ENCODE measurements around the gene STARD9. TPM values are rescaled to one million over a fixed set of nuclear protein-coding genes. Genes with fewer than 3 reads are reported as not detected.

The STARD9 gene
- total RNA-seq, 1 experiment from 2014 or later: 7.4 TPM

DNA sequence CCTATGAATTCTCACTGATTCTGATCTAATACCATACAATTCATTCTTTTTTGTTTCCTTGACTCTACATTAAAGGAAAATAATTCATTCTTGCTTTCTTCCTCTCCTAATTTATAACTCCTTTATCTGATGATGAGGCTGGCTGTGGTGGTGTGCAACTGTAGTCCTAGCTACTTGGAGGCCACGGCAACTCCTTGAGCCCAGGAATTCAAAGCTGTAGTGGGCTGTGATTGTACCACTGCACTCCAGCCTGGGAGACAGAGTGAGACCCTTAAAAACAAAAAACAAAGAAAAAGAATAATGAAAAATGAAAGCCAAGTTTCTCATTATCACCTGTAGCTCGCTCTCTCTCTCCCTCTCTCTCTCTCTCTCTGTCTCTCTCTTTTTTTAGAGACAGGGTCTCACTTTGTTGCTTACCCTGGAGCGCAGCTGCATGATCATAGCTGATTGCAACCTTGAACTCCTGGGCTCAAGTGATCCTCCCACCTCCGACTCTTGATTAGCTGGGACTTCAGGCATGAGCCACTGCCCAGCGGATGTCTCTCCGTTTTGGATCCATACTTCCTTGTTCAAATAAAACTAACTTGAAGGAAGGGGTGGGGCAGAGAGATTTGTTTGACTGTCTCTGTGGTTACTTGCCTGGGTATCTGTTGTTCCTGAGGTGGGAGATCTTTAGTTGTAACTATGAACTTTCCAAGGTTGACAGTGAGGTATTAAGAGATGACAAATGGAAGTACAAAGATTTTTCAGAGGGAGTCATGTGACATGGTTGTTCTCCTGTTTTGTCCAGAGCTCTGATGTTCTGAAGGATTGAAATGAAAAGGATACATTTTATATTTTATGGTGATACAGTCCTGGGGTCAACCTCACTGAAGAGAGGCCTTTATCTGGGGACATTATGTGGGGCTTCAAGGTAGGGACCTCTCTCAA lies 46.9 kb downstream of the STARD9 start:
- DNase-seq (ENCODE audit: low read depth in 1 of 2, low spot score in 2 of 2): no peak
- peaks cover 15% of the 10 kb centered on the region for H3K4me1 ChIP-seq (replicated peaks)
- H3K27me3 ChIP-seq (replicated peaks): no peaks in the 10 kb centered on the region
- no peak overlapping the region for H3K27ac ChIP-seq
- no peaks in the 10 kb centered on the region for H3K9me3 ChIP-seq (replicated peaks)
- no peaks in the 10 kb centered on the region; the same call in 1 of the 2 replicates for H3K36me3 ChIP-seq
- no peak overlapping the region for H3K4me3 ChIP-seq

GRCh38 chr15:42623951-42624350 lies 48.5 kb downstream of the STARD9 start:
- Histone ChIP-seq H3K9me3 (replicated peaks) (no peaks in the 10 kb centered on the region), H3K27me3 (replicated peaks) (no peaks in the 10 kb centered on the region), H3K4me3 (no peak overlapping the region), H3K36me3 (peaks cover 4% of the 10 kb centered on the region; the same call in 1 of the 2 replicates), H3K4me1 (replicated peaks) (peaks cover 6% of the 10 kb centered on the region), H3K27ac (no peak overlapping the region)
- no peak for DNase-seq (ENCODE audit: low read depth in 1 of 2, low spot score in 2 of 2)

DNA sequence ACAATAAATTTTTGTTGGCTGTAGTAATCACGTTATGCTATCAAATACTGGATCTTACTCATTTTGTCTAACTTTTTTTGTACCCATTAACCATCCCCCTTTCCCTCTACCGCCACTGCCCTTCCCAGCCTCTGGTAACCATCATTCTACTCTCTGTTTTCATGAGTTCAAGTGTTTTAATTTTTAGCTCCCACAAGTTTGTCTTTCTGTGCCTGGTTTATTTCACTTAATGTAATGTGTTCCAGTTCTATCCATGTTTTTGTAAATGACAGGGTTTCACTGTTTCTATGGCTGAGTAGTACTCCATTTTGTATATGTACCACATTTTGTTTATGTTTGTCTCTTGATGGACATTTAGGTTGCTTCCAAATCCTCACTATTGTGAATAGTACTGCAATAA lies 52.1 kb downstream of the STARD9 start:
- H3K4me3 ChIP-seq: no peak overlapping the region
- no peaks in the 10 kb centered on the region for H3K9me3 ChIP-seq (replicated peaks)
- no peak for DNase-seq (ENCODE audit: low read depth in 1 of 2, low spot score in 2 of 2)

DNA sequence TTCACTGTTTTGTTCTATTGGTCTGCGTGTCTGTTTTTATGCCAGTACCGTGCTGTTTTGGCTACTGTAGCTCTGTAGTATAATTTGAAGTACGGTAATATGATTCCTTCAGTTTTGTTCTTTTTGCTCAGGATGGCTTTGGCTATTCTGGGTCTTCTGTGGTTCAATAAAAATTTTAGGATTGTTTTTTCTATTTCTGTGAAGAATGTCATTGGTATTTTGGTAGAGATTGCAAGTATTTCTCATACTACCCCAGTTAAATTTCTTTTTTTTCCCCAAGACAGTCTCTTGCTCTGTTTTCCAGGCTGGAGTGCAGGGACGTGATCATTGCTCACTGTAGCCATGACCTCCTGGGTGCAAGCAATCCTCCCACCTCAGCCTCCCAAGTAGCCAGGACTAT lies 53.4 kb downstream of the STARD9 start:
- no peak overlapping the region for H3K4me3 ChIP-seq
- H3K9me3 ChIP-seq (replicated peaks): no peaks in the 10 kb centered on the region
- no peaks in the 10 kb centered on the region for H3K27me3 ChIP-seq (replicated peaks)
- H3K36me3 ChIP-seq: peaks cover 4% of the 10 kb centered on the region; the same call in 1 of the 2 replicates
- no peak overlapping the region for H3K27ac ChIP-seq
- H3K4me1 ChIP-seq (replicated peaks): no peaks in the 10 kb centered on the region
- no peak for DNase-seq (ENCODE audit: low read depth in 1 of 2, low spot score in 2 of 2)

More for the DNA sequence above, 52.1 kb downstream of the STARD9 start:
- Histone ChIP-seq H3K36me3 (peaks cover 4% of the 10 kb centered on the region; the same call in 1 of the 2 replicates), H3K27ac (no peak overlapping the region), H3K27me3 (replicated peaks) (no peaks in the 10 kb centered on the region), H3K4me1 (replicated peaks) (no peaks in the 10 kb centered on the region)

DNA sequence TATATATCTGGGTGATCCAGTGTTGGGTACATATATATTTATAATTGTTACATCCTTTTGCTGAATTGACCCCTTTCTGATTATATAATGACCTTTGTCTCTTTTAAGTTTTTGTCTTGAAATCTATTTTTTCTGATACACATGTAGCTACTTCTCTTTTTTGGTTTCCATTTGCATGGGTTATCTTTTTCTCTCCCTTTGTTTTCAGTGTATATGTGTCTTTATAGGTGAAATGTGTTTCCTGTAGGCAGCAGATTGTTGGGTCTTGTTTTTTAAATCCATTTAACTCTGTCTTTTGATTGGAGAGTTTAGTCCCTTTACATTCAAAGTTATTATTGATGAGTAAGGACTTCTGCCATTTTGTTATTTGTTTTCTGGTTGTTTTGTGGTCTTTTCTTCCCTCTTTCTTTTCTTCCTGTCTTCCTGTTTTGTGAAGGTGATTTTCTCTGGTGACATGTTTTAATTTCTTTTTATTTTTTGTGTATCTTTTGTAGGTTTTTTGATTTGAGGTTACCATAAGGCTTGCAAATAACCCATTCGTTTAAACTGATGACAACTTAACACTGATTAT lies 56.8 kb downstream of the STARD9 start:
- H3K27me3 ChIP-seq (replicated peaks): no peaks in the 10 kb centered on the region
- no peak for DNase-seq (ENCODE audit: low read depth in 1 of 2, low spot score in 2 of 2)
- H3K27ac ChIP-seq: no peak overlapping the region
- H3K4me3 ChIP-seq: no peak overlapping the region
- H3K4me1 ChIP-seq (replicated peaks): no peaks in the 10 kb centered on the region
- H3K36me3 ChIP-seq: peaks cover 17% of the 10 kb centered on the region
- H3K9me3 ChIP-seq (replicated peaks): no peaks in the 10 kb centered on the region

DNA sequence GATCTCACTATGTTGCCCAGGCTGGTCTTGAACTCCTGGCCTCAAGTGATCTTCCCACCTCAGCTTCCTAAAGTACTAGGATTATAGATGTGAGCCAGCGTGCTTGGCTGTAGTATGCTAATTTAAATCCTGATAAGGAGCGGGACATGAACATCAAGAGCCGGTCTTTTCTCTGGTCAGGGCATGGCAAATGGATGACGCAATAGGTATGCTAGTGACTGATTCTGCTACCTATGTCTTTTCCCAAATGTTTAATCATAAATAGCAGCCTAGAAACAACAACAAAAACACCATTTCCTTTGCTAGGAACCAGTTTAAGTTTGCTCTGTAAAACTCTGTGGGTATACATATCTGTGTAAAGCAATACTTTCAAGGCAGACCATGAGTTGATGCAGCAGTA lies 64.7 kb downstream of the STARD9 start:
- H3K36me3 ChIP-seq: peaks cover 42% of the 10 kb centered on the region
- no peaks in the 10 kb centered on the region for H3K4me1 ChIP-seq (replicated peaks)
- DNase-seq (ENCODE audit: low read depth in 1 of 2, low spot score in 2 of 2): no peak

GRCh38 chr15:42650208-42651066 lies 75.0 kb downstream of the STARD9 start:
- H3K27ac ChIP-seq: no peak overlapping the region
- H3K4me1 ChIP-seq (replicated peaks): no peaks in the 10 kb centered on the region
- H3K36me3 ChIP-seq: peaks cover 4% of the 10 kb centered on the region; the same call in 1 of the 2 replicates
- H3K9me3 ChIP-seq (replicated peaks): no peaks in the 10 kb centered on the region
- H3K4me3 ChIP-seq: no peak overlapping the region
- DNase-seq (ENCODE audit: low read depth in 1 of 2, low spot score in 2 of 2): peak; percentile 63 to 64
- H3K27me3 ChIP-seq (replicated peaks): no peaks in the 10 kb centered on the region

More for the DNA sequence above, 64.7 kb downstream of the STARD9 start:
- Histone ChIP-seq H3K4me3 (no peak overlapping the region), H3K9me3 (replicated peaks) (no peaks in the 10 kb centered on the region; the same call in 1 of the 2 replicates), H3K27me3 (replicated peaks) (no peaks in the 10 kb centered on the region), H3K27ac (no peak overlapping the region)

- H3K27ac ChIP-seq: no peak overlapping the region
- no peaks in the 10 kb centered on the region for H3K27me3 ChIP-seq (replicated peaks)
- no peaks in the 10 kb centered on the region for H3K9me3 ChIP-seq (replicated peaks)
- H3K4me3 ChIP-seq: no peak overlapping the region
- H3K4me1 ChIP-seq (replicated peaks): no peaks in the 10 kb centered on the region
- H3K36me3 ChIP-seq: peaks cover 44% of the 10 kb centered on the region
- no peak for DNase-seq (ENCODE audit: low read depth in 1 of 2, low spot score in 2 of 2)
Measured at GRCh38 chr15:42665827-42666226, 90.4 kb downstream of the STARD9 start.

DNA sequence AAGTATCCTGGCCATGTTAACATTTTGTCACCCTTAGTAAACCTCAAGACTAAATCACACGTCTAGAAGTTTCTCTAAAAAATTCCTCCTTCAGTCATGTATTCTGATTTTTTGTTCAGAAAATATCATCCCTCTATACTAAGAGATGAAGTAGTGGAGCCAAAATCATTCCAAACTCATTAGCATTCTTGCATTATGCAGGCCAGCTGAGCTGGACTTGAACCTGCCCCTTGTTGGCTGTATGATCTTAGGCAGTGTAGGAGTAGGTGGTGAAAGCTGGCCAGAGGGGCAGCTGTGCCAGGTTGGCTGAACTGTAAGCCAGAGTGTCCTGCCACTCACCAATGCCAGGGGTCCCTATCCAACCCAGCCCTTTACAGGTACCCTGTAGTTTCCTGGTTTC lies 92.4 kb downstream of the STARD9 start:
- H3K9me3 ChIP-seq (replicated peaks): no peaks in the 10 kb centered on the region
- H3K4me1 ChIP-seq (replicated peaks): no peaks in the 10 kb centered on the region
- H3K27ac ChIP-seq: no peak overlapping the region
- no peaks in the 10 kb centered on the region for H3K27me3 ChIP-seq (replicated peaks)
- DNase-seq (ENCODE audit: low read depth in 1 of 2, low spot score in 2 of 2): no peak
- peaks cover 32% of the 10 kb centered on the region for H3K36me3 ChIP-seq
- H3K4me3 ChIP-seq: no peak overlapping the region

DNA sequence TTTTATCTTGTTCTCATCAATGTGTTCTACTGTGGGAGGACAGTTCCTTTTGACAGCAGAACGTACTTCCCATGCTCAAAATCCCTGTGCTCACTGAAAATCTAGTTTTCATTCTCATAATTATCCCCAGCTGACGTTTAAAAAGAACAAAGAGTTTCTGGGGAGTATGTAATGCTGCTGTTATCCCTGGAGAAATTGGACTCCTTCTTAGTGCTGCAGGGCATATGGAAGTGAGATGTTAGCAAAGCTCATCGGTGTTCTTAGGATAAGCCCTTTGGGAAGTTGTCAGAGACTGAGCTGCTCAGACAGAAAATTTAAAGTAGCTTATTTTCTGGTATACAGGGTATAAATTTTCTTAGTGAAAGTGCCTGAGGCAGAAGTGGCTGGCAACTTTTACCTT lies 95.0 kb downstream of the STARD9 start:
- no peak for DNase-seq (ENCODE audit: low read depth in 1 of 2, low spot score in 2 of 2)
- Histone ChIP-seq H3K4me1 (replicated peaks) (no peaks in the 10 kb centered on the region), H3K4me3 (no peak overlapping the region), H3K36me3 (peaks cover 36% of the 10 kb centered on the region), H3K27me3 (replicated peaks) (no peaks in the 10 kb centered on the region), H3K27ac (no peak overlapping the region), H3K9me3 (replicated peaks) (no peaks in the 10 kb centered on the region)

- H3K27ac ChIP-seq: no peak overlapping the region
- peaks cover 42% of the 10 kb centered on the region for H3K36me3 ChIP-seq
- no peaks in the 10 kb centered on the region for H3K27me3 ChIP-seq (replicated peaks)
- no peaks in the 10 kb centered on the region for H3K4me1 ChIP-seq (replicated peaks)
- no peaks in the 10 kb centered on the region for H3K9me3 ChIP-seq (replicated peaks)
- DNase-seq (ENCODE audit: low read depth in 1 of 2, low spot score in 2 of 2): no peak
- no peak overlapping the region for H3K4me3 ChIP-seq
Measured at GRCh38 chr15:42672444-42672843, 97.0 kb downstream of the STARD9 start.

- Histone ChIP-seq H3K36me3 (peaks cover 43% of the 10 kb centered on the region), H3K9me3 (replicated peaks) (no peaks in the 10 kb centered on the region), H3K4me3 (no peak overlapping the region), H3K27ac (no peak overlapping the region), H3K27me3 (replicated peaks) (no peaks in the 10 kb centered on the region), H3K4me1 (replicated peaks) (no peaks in the 10 kb centered on the region)
- DNase-seq (ENCODE audit: low read depth in 1 of 2, low spot score in 2 of 2): no peak
Measured at GRCh38 chr15:42674472-42674871, 99.1 kb downstream of the STARD9 start.

DNA sequence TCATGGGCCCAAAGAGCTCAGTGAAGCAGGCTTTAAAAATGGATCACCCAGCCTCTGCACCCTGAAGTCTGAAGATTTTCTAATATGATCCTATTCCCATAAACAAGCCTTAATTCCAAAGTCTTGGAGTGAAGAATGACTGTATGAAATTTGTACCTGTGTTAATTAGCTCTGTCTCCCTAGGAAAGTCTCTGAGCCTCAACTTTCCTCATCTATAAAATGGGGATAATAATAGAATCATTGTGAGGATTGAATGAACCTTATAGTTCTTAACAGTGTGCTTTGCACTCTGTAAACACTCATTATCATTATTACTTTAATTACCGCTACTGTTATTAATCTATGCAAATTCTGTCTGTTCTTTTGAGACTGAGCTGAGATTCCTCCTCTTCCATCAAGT lies 99.6 kb downstream of the STARD9 start:
- H3K27me3 ChIP-seq (replicated peaks): no peaks in the 10 kb centered on the region
- H3K4me3 ChIP-seq: no peak overlapping the region
- H3K4me1 ChIP-seq (replicated peaks): no peaks in the 10 kb centered on the region
- no peaks in the 10 kb centered on the region for H3K9me3 ChIP-seq (replicated peaks)
- H3K36me3 ChIP-seq: peaks cover 46% of the 10 kb centered on the region
- no peak overlapping the region for H3K27ac ChIP-seq
- no peak for DNase-seq (ENCODE audit: low read depth in 1 of 2, low spot score in 2 of 2)

Data from SJSA1 (cell line).